ENCODE data around the gene SCGB1D1.

DNA sequence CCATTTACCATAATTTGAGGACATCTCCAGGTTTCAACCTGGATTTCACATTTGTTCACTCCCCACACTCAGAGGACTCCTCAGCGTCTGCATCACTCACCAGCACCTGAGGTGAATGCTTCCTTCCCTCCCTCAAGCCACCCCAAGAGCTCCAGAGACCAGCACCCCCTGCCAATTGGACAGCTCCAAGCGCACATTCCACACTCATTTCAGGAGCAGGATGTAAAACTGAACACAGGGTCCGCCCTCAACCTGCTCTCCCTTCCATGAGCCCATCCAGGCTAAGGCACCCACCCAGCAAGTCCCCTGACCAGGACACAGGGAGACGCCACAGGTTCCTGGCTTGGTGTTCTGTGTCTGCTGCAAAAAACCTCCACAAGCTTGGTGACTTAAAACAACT is 3.9 kb downstream of the SCGB1D1 start:
- no peak for TF ChIP-seq POLR2A (IDR thresholded peaks at IDR 0.05)
- TF ChIP-seq, protein P1, sequence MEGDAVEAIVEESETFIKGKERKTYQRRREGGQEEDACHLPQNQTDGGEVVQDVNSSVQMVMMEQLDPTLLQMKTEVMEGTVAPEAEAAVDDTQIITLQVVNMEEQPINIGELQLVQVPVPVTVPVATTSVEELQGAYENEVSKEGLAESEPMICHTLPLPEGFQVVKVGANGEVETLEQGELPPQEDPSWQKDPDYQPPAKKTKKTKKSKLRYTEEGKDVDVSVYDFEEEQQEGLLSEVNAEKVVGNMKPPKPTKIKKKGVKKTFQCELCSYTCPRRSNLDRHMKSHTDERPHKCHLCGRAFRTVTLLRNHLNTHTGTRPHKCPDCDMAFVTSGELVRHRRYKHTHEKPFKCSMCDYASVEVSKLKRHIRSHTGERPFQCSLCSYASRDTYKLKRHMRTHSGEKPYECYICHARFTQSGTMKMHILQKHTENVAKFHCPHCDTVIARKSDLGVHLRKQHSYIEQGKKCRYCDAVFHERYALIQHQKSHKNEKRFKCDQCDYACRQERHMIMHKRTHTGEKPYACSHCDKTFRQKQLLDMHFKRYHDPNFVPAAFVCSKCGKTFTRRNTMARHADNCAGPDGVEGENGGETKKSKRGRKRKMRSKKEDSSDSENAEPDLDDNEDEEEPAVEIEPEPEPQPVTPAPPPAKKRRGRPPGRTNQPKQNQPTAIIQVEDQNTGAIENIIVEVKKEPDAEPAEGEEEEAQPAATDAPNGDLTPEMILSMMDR (IDR thresholded peaks at IDR 0.05) = no peak

Data from Peyer's patch (tissue), 4 donors.